Urinary bladder (tissue), 4 donors: Measurements from ENCODE around the gene RNF39. TPM values are rescaled to one million over a fixed set of nuclear protein-coding genes. Genes with fewer than 3 reads are reported as not detected.
"Not testable (repeated sequence)": the region's sequence is repeated elsewhere in the genome, so short reads cannot be mapped to it uniquely, and the experiment has no call there.

Experiments
- DNase-seq: peaks from one replicate; pipeline ENCODE4 v3.0.0-alpha.2; 2015; ENCODE audit errors: extremely low spot score
- H3K27ac ChIP-seq: one replicate; pipeline ENCODE4 v1.5.1; 2013; ENCODE audit warnings: low read depth, mild to moderate bottlenecking, moderate library complexity
- H3K36me3 ChIP-seq: one replicate; pipeline ENCODE4 v1.6.1; 2013; ENCODE audit warnings: mild to moderate bottlenecking, moderate library complexity; ENCODE audit not compliant: insufficient read depth
- H3K4me1 ChIP-seq: one replicate; pipeline ENCODE4 v1.6.1; 2013; ENCODE audit warnings: mild to moderate bottlenecking, moderate library complexity; ENCODE audit not compliant: insufficient read depth
- H3K4me3 ChIP-seq: one replicate; pipeline ENCODE4 v1.5.1; 2013; ENCODE audit warnings: low read depth, low read length
- WGBS: extraction: QIAGEN DNeasy Blood & Tissue Kit; methylation state at CpG from one replicate; pipeline ENCODE4 v1.1.7; 2013; 5-methylcytosine and 5-hydroxymethylcytosine counted together
- polyA plus RNA-seq: library from polyadenylated mRNA; stranded (reverse); fragments of 200-250 nt; gene quantifications from one replicate; pipeline ENCODE4 v1.2.3, GENCODE V29; 2013
- total RNA-seq: library from RNA; depleted of rRNA; stranded (reverse); fragments of >200 nt; gene quantifications from one replicate; pipeline ENCODE4 v1.2.3, GENCODE V29; 2014
- donor health status: healthy with polysubstance abuse.
- donor health status: healthy.

The RNF39 gene, protein sequence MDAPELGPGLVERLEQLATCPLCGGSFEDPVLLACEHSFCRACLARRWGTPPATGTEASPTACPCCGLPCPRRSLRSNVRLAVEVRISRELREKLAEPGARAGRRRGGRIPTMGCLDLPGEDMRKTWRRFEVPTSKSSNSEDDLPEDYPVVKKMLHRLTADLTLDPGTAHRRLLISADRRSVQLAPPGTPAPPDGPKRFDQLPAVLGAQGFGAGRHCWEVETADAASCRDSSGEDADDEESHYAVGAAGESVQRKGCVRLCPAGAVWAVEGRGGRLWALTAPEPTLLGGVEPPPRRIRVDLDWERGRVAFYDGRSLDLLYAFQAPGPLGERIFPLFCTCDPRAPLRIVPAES
- total RNA-seq (0.11 TPM), polyA plus RNA-seq (0.73 TPM)

GRCh38 chr6:30075094-30075789 is at the start of gene RNF39:
Gene RNF39, minus strand, starts transcription at chr6:30075769. Its CDS starts 184 bp downstream, at chr6:30075585.
- WGBS: 1% methylated on average over 64 of the region's 64 CpGs
- DNase-seq: no peak
- Histone ChIP-seq H3K36me3 (no peaks in the 10 kb centered on the region), H3K4me1 (no peaks in the 10 kb centered on the region), H3K27ac (no peak within 1 kb of the TSS), H3K4me3 (peak within 1 kb of the TSS; percentile 34)

GRCh38 chr6:30122515-30122914 is 46.9 kb upstream of the RNF39 start:
- Histone ChIP-seq H3K36me3 (no peaks in the 10 kb centered on the region), H3K4me3 (no peak overlapping the region), H3K4me1 (no peaks in the 10 kb centered on the region), H3K27ac (peak overlapping the region; percentile 29)
- DNase-seq: no peak
- WGBS: 76% methylated on average over 2 of the region's 2 CpGs

- DNase-seq: no peak
- no peak overlapping the region for H3K27ac ChIP-seq
- H3K36me3 ChIP-seq: no peaks in the 10 kb centered on the region
- H3K4me3 ChIP-seq: no peak overlapping the region
- H3K4me1 ChIP-seq: no peaks in the 10 kb centered on the region
- WGBS: 86% methylated on average over 10 of the region's 10 CpGs
Measured at GRCh38 chr6:30121446-30122366, 46.1 kb upstream of the RNF39 start.

- 90% methylated on average over 5 of the region's 5 CpGs for WGBS
- not testable (repeated sequence) for DNase-seq, H3K4me3 ChIP-seq, H3K27ac ChIP-seq, H3K4me1 ChIP-seq, H3K36me3 ChIP-seq
Measured at GRCh38 chr6:30118691-30119090, 43.1 kb upstream of the RNF39 start.

- H3K4me3 ChIP-seq: no peak overlapping the region
- WGBS: 77% methylated on average over 6 of the region's 6 CpGs
Measured at GRCh38 chr6:30116724-30117123, 41.2 kb upstream of the RNF39 start.

GRCh38 chr6:30113841-30114240 is 38.3 kb upstream of the RNF39 start:
- Histone ChIP-seq H3K4me1 (no peaks in the 10 kb centered on the region), H3K27ac (peak overlapping the region; percentile 73), H3K4me3 (no peak overlapping the region), H3K36me3 (no peaks in the 10 kb centered on the region)
- DNase-seq: no peak
- WGBS: 40% methylated on average over 1 of the region's 1 CpG

More at GRCh38 chr6:30116724-30117123, 41.2 kb upstream of the RNF39 start:
- H3K36me3 ChIP-seq: no peaks in the 10 kb centered on the region
- no peak overlapping the region for H3K27ac ChIP-seq
- H3K4me1 ChIP-seq: no peaks in the 10 kb centered on the region
- DNase-seq: no peak

GRCh38 chr6:30113003-30113759 is 37.6 kb upstream of the RNF39 start, which contains the start of gene TRIM31:
Gene TRIM31, minus strand, starts transcription at chr6:30113090. Its CDS starts 285 bp downstream, at chr6:30112805.
- Histone ChIP-seq H3K36me3 (no peaks in the 10 kb centered on the region), H3K4me3 (peak within 1 kb of the TSS; percentile 37), H3K27ac (peak within 1 kb of the TSS; percentile 73), H3K4me1 (no peaks in the 10 kb centered on the region)
- DNase-seq: no peak
- 77% methylated on average over 3 of the region's 3 CpGs for WGBS

DNA sequence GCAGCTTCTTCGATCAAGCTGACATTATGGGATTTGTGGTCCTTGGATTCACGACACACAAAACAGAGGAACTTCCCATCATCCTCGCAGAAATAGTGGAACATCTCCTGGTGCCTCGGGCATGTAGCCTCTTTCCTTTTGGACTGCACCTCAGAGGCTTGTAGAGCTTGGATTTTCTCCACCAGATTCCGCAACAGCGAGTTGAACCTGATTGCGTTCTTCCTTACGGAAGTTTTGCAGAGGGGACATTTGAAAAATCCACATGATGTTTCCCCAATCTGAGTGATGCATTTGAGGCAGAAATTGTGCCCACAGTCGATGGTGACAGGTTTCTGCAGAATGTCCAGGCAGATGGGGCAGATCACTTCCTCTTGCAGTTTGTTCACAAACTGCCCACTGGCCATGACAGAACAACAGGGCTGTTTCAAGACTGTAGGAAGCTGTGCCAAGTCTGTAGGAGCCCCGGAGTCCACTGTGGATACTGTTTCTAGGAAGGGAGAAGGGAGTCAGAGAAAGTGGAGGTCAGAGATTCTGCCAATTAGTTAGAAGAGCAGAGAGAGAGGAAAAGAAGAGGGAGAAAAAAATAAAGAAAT is 36.9 kb upstream of the RNF39 start:
- Histone ChIP-seq H3K4me3 (peak overlapping the region; percentile 37), H3K36me3 (no peaks in the 10 kb centered on the region), H3K27ac (no peak overlapping the region), H3K4me1 (no peaks in the 10 kb centered on the region)
- 74% methylated on average over 10 of the region's 10 CpGs for WGBS
- DNase-seq: no peak

- Histone ChIP-seq H3K27ac (peak overlapping the region; percentile 59), H3K4me3 (peak overlapping the region; percentile 37), H3K4me1 (no peaks in the 10 kb centered on the region), H3K36me3 (no peaks in the 10 kb centered on the region)
- WGBS: 41% methylated on average over 27 of the region's 27 CpGs
- no peak for DNase-seq
Measured at GRCh38 chr6:30111266-30111856, 35.8 kb upstream of the RNF39 start.

- WGBS: 79% methylated on average over 2 of the region's 2 CpGs
- Histone ChIP-seq H3K36me3 (no peaks in the 10 kb centered on the region), H3K4me3 (no peak overlapping the region), H3K27ac (no peak overlapping the region), H3K4me1 (no peaks in the 10 kb centered on the region)
- no peak for DNase-seq
Measured at GRCh38 chr6:30104661-30105060, 29.1 kb upstream of the RNF39 start.

DNA sequence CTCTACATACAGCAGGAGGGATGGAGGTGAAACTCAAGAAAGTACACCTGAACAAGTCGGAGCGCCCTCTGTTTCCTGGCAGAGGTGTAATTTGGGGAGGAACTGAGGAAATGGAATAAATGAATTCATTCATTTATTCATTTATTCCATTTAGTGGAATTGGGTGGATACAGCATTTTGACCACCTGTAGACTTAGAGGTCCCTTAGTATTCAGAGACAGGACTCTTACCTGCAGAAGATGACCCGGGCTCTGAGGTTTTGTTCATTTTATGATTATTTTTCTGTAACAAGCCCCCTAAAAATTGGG is 28.3 kb upstream of the RNF39 start:
- no peak overlapping the region for H3K4me3 ChIP-seq
- no peak for DNase-seq
- H3K27ac ChIP-seq: no peak overlapping the region
- WGBS: 44% methylated on average over 3 of the region's 3 CpGs
- H3K36me3 ChIP-seq: no peaks in the 10 kb centered on the region
- H3K4me1 ChIP-seq: no peaks in the 10 kb centered on the region
